ENCODE measurements around the gene LRRC45. TPM values are rescaled to one million over a fixed set of nuclear protein-coding genes. Genes with fewer than 3 reads are reported as not detected.

Gene LRRC45
- total and polyA plus RNA-seq, 9 of the 15 experiments (the other 6 are each of a cell fraction or from before 2014, with no cell fraction given), result 3.5 to 21.5 (median 11.2) TPM; not detected in 2

DNA sequence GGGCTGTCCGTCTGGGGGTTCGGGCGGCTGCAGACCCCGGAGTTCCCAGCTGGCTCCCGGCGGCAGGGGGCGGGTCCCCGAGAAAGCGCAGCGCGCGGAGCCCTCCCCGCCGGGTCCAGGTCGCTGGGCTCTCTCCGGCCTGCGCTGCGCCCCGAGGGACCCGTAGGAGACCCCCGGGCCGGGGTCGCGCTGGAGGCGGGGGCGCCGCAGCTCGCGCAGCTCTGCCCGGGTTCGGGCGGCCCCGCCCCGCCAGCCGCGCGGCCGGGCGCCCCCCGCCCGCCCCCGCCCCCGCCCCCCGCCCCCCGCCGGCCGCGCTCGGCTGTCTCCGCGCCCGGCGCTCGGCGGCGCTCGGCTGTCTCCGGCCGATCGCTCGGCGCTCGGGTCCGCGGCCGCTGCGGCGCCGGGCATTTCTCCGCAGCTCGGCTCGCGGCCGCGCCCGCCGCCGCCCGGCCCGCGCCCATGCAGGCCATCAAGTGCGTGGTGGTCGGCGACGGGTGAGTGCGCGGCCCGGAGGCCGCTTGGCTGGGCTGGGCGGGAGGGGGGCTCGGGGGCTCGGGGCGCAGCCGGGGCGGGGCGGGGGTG lies 8.3 kb downstream of the LRRC45 start, which contains the start of gene RAC3 (continued):
- TF ChIP-seq, protein P1, sequence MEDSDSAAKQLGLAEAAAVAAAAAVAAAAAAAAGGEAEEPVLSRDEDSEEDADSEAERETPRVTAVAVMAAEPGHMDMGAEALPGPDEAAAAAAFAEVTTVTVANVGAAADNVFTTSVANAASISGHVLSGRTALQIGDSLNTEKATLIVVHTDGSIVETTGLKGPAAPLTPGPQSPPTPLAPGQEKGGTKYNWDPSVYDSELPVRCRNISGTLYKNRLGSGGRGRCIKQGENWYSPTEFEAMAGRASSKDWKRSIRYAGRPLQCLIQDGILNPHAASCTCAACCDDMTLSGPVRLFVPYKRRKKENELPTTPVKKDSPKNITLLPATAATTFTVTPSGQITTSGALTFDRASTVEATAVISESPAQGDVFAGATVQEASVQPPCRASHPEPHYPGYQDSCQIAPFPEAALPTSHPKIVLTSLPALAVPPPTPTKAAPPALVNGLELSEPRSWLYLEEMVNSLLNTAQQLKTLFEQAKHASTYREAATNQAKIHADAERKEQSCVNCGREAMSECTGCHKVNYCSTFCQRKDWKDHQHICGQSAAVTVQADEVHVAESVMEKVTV (CRISPR knock-in tag; IDR thresholded peaks at IDR 0.05), result peak; percentile 46
- TF ChIP-seq ZNF436 (CRISPR knock-in tag; IDR thresholded peaks at IDR 0.05), result no peak
- peak; percentile 9; the same call in 1 of the 2 replicates for TF ChIP-seq PHF8 (IDR thresholded peaks at IDR 0.05; ENCODE audit: borderline replicate concordance, low read length)
- no peak for TF ChIP-seq ZNF140 (CRISPR knock-in tag; IDR thresholded peaks at IDR 0.05)
- TF ChIP-seq TOE1 (IDR thresholded peaks at IDR 0.05; ENCODE audit: borderline replicate concordance), result no peak
- TF ChIP-seq TOE1 (CRISPR knock-in tag; IDR thresholded peaks at IDR 0.05; ENCODE audit: borderline replicate concordance, low read depth), result no peak
- TF ChIP-seq TGIF2 (CRISPR knock-in tag; IDR thresholded peaks at IDR 0.05), result no peak
- peak; percentile 52; a peak in 1 of 4 replicates for TF ChIP-seq NRF1 (conservative IDR thresholded peaks at IDR 0.05 in 1 of 2, IDR thresholded peaks at IDR 0.05 in 1 of 2)
- TF ChIP-seq, protein P2, sequence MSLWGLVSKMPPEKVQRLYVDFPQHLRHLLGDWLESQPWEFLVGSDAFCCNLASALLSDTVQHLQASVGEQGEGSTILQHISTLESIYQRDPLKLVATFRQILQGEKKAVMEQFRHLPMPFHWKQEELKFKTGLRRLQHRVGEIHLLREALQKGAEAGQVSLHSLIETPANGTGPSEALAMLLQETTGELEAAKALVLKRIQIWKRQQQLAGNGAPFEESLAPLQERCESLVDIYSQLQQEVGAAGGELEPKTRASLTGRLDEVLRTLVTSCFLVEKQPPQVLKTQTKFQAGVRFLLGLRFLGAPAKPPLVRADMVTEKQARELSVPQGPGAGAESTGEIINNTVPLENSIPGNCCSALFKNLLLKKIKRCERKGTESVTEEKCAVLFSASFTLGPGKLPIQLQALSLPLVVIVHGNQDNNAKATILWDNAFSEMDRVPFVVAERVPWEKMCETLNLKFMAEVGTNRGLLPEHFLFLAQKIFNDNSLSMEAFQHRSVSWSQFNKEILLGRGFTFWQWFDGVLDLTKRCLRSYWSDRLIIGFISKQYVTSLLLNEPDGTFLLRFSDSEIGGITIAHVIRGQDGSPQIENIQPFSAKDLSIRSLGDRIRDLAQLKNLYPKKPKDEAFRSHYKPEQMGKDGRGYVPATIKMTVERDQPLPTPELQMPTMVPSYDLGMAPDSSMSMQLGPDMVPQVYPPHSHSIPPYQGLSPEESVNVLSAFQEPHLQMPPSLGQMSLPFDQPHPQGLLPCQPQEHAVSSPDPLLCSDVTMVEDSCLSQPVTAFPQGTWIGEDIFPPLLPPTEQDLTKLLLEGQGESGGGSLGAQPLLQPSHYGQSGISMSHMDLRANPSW (CRISPR knock-in tag; IDR thresholded peaks at IDR 0.05), result 0 out of 2 replicates have a peak, but pooled peaks have one; percentile 2
- TF ChIP-seq, protein P3, sequence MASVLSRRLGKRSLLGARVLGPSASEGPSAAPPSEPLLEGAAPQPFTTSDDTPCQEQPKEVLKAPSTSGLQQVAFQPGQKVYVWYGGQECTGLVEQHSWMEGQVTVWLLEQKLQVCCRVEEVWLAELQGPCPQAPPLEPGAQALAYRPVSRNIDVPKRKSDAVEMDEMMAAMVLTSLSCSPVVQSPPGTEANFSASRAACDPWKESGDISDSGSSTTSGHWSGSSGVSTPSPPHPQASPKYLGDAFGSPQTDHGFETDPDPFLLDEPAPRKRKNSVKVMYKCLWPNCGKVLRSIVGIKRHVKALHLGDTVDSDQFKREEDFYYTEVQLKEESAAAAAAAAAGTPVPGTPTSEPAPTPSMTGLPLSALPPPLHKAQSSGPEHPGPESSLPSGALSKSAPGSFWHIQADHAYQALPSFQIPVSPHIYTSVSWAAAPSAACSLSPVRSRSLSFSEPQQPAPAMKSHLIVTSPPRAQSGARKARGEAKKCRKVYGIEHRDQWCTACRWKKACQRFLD (CRISPR knock-in tag; IDR thresholded peaks at IDR 0.05), result no peak
- TF ChIP-seq ZNF134 (CRISPR knock-in tag; conservative IDR thresholded peaks at IDR 0.05), result no peak
- peak; percentile 90 for TF ChIP-seq ZBTB7A (IDR thresholded peaks at IDR 0.05; ENCODE audit: borderline replicate concordance, control insufficient read depth, low read depth, low read length)
- no peak for TF ChIP-seq SREBF2 (CRISPR knock-in tag; IDR thresholded peaks at IDR 0.05)
- TF ChIP-seq SRSF3 (IDR thresholded peaks at IDR 0.05; ENCODE audit: insufficient read depth, low read length), result no peak
- TF ChIP-seq, protein P4, sequence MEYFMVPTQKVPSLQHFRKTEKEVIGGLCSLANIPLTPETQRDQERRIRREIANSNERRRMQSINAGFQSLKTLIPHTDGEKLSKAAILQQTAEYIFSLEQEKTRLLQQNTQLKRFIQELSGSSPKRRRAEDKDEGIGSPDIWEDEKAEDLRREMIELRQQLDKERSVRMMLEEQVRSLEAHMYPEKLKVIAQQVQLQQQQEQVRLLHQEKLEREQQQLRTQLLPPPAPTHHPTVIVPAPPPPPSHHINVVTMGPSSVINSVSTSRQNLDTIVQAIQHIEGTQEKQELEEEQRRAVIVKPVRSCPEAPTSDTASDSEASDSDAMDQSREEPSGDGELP (CRISPR knock-in tag; IDR thresholded peaks at IDR 0.05; ENCODE audit: borderline replicate concordance), result peak; percentile 74; the same call in 1 of the 2 replicates
- TF ChIP-seq ZC3H4 (CRISPR knock-in tag; IDR thresholded peaks at IDR 0.05; ENCODE audit: borderline replicate concordance), result no peak
